Measurements from ENCODE around the gene GALNT2.

The GALNT2 gene

GRCh38 chr1:230195199-230195598 is 128.2 kb downstream of the GALNT2 start:
- no peak for DNase-seq

GRCh38 chr1:230196077-230196476 is 129.0 kb downstream of the GALNT2 start:
- no peak for DNase-seq

GRCh38 chr1:230197644-230198567 is 130.9 kb downstream of the GALNT2 start:
- DNase-seq, result no peak

GRCh38 chr1:230199034-230199433 is 132.0 kb downstream of the GALNT2 start:
- no peak for DNase-seq

- DNase-seq, result no peak
Measured at GRCh38 chr1:230199554-230199953, 132.5 kb downstream of the GALNT2 start.

GRCh38 chr1:230200276-230200675 is 133.2 kb downstream of the GALNT2 start:
- DNase-seq, result no peak

- DNase-seq, result no peak
Measured at GRCh38 chr1:230201445-230201844, 134.4 kb downstream of the GALNT2 start.

GRCh38 chr1:230204842-230205241 is 137.8 kb downstream of the GALNT2 start:
- no peak for DNase-seq

- DNase-seq, result no peak
Measured at GRCh38 chr1:230205719-230206198, 138.7 kb downstream of the GALNT2 start.

GRCh38 chr1:230206207-230206606 is 139.2 kb downstream of the GALNT2 start:
- DNase-seq, result no peak

- DNase-seq, result no peak
Measured at GRCh38 chr1:230206976-230207375, 139.9 kb downstream of the GALNT2 start.

GRCh38 chr1:230207598-230207997 is 140.6 kb downstream of the GALNT2 start:
- no peak for DNase-seq

- no peak for DNase-seq
Measured at GRCh38 chr1:230208619-230209261, 141.7 kb downstream of the GALNT2 start.

GRCh38 chr1:230210326-230210980 is 143.4 kb downstream of the GALNT2 start:
- DNase-seq, result no peak

GRCh38 chr1:230210981-230211336 is 143.9 kb downstream of the GALNT2 start:
- no peak for DNase-seq

- no peak for DNase-seq
Measured at GRCh38 chr1:230211436-230212145, 144.6 kb downstream of the GALNT2 start.

GRCh38 chr1:230212405-230212936 is 145.4 kb downstream of the GALNT2 start:
- no peak for DNase-seq

GRCh38 chr1:230215031-230215430 is 148.0 kb downstream of the GALNT2 start:
- DNase-seq, result peak; percentile 65

GRCh38 chr1:230215529-230215928 is 148.5 kb downstream of the GALNT2 start:
- no peak for DNase-seq

GRCh38 chr1:230216896-230217295 is 149.9 kb downstream of the GALNT2 start:
- no peak for DNase-seq

- DNase-seq, result no peak
Measured at GRCh38 chr1:230218667-230219066, 151.6 kb downstream of the GALNT2 start.

Measured in right forelimb (tissue), 1 donor.